ENCODE measurements around the gene SENP6. TPM values are rescaled to one million over a fixed set of nuclear protein-coding genes. Genes with fewer than 3 reads are reported as not detected.

SENP6 gene
- polyA plus RNA-seq, 1 of the 3 experiments (the other 2 are of a cell fraction): 16.2 TPM

DNA sequence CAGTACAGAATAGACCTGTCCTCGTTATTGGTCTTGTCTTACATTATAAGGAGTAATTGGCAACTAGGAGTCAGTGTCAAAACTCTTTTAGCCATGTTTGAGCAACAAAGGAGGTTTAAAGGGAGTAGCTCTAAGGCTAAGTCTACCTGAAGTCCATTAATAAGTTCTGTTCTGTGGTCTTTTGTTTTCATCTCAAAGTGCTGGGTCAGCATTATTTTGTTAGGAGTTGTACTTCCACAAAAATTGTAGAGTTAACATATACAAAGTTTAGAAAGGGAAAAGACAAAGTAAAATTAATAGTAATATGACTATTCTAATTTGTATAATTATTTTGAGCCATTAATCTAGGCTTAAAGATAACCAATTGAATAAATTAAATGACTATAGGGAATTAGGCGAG, 12.7 kb upstream of the SENP6 start:
- H4K20me1 ChIP-seq (ENCODE audit: insufficient read depth): no peaks in the 10 kb centered on the region
- no peak for TF ChIP-seq TCF12 (IDR thresholded peaks at IDR 0.05)
- TF ChIP-seq, protein P1, sequence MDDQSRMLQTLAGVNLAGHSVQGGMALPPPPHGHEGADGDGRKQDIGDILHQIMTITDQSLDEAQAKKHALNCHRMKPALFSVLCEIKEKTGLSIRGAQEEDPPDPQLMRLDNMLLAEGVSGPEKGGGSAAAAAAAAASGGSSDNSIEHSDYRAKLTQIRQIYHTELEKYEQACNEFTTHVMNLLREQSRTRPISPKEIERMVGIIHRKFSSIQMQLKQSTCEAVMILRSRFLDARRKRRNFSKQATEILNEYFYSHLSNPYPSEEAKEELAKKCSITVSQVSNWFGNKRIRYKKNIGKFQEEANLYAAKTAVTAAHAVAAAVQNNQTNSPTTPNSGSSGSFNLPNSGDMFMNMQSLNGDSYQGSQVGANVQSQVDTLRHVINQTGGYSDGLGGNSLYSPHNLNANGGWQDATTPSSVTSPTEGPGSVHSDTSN (IDR thresholded peaks at IDR 0.05): no peak
- TF ChIP-seq GATA2 (CRISPR knock-in tag; IDR thresholded peaks at IDR 0.05): no peak
- no peak for TF ChIP-seq RFX5 (IDR thresholded peaks at IDR 0.05; ENCODE audit: low read length)
- no peak for TF ChIP-seq NFIC (IDR thresholded peaks at IDR 0.05; ENCODE audit: borderline replicate concordance)
- TF ChIP-seq RAD21 (IDR thresholded peaks at IDR 0.05; ENCODE audit: low read length): no peak
- no peak for TF ChIP-seq TEAD4 (IDR thresholded peaks at IDR 0.05; ENCODE audit: borderline replicate concordance, insufficient read depth)
- no peak for TF ChIP-seq FOSL2 (IDR thresholded peaks at IDR 0.05; ENCODE audit: borderline replicate concordance, low read depth)
- TF ChIP-seq MXI1 (IDR thresholded peaks at IDR 0.05; ENCODE audit: low read depth, low read length): no peak
- ChIA-PET POLR2A (no interaction called here), CTCF (no interaction called here)
- H3K36me3 ChIP-seq (replicated peaks in 1 of 2; ENCODE audit: control insufficient read depth in 1 of 2, insufficient read depth in 2 of 2, low read length in 1 of 2): no peaks in the 10 kb centered on the region
- no peaks in the 10 kb centered on the region for H3F3A ChIP-seq (replicated peaks; ENCODE audit: insufficient read depth)
- no peak overlapping the region for H3K27ac ChIP-seq (ENCODE audit: low read depth in 2 of 2, low read length in 1 of 2)
- no peaks in the 10 kb centered on the region for H3K4me1 ChIP-seq (ENCODE audit: control insufficient read depth in 1 of 2, insufficient read depth in 2 of 2, low read depth in 1 of 2, low read length in 1 of 2)
- no peak overlapping the region for H2AFZ ChIP-seq (ENCODE audit: low read depth)
- no peak overlapping the region for H3K4me2 ChIP-seq
- H3K27me3 ChIP-seq (ENCODE audit: insufficient read depth): no peaks in the 10 kb centered on the region
- H3K4me3 ChIP-seq (ENCODE audit: low read depth in 2 of 2, low read length in 1 of 2): no peak overlapping the region
- H3K9me3 ChIP-seq: no peaks in the 10 kb centered on the region; the same call in 1 of the 2 replicates
- H3K9me2 ChIP-seq: no peaks in the 10 kb centered on the region
- DNase-seq: no peak
- H3K9ac ChIP-seq: no peak overlapping the region
- H3K79me2 ChIP-seq (ENCODE audit: insufficient read depth): no peaks in the 10 kb centered on the region
- 93% methylated on average over 2 of the region's 2 CpGs for WGBS (ENCODE audit: low lambda C conversion rate)

DNA sequence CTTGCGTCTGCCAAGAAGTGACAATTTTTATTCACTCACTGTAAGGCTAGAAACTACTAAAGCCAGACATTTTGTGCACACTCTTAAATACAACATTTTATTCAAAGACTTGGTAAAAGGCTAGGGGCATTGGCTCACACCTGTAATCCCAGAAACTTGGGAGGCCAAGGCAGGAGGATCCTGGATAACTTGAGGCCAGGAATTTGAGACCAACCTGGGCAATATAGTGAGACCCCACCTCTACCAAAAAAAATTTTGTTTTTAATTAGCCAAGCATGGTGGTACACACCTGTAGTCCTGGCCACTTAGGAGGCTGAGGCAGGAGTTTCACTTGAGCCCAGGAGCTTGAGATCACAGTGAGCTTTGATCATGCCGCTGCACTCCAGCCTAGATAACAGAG, 11.3 kb upstream of the SENP6 start:
- Histone ChIP-seq H3K9me3 (no peaks in the 10 kb centered on the region), H3K4me2 (no peak overlapping the region), H3K79me2 (ENCODE audit: insufficient read depth) (no peaks in the 10 kb centered on the region), H3K27me3 (ENCODE audit: insufficient read depth) (no peaks in the 10 kb centered on the region), H3K4me3 (ENCODE audit: low read depth in 2 of 2, low read length in 1 of 2) (no peak overlapping the region), H3K9ac (no peak overlapping the region), H4K20me1 (ENCODE audit: insufficient read depth) (no peaks in the 10 kb centered on the region), H2AFZ (ENCODE audit: low read depth) (no peak overlapping the region), H3F3A (replicated peaks; ENCODE audit: insufficient read depth) (no peaks in the 10 kb centered on the region), H3K9me2 (no peaks in the 10 kb centered on the region), H3K27ac (ENCODE audit: low read depth in 2 of 2, low read length in 1 of 2) (no peak overlapping the region), H3K36me3 (replicated peaks in 1 of 2; ENCODE audit: control insufficient read depth in 1 of 2, insufficient read depth in 2 of 2, low read length in 1 of 2) (no peaks in the 10 kb centered on the region), H3K4me1 (ENCODE audit: control insufficient read depth in 1 of 2, insufficient read depth in 2 of 2, low read depth in 1 of 2, low read length in 1 of 2) (no peaks in the 10 kb centered on the region)
- ChIA-PET POLR2A (no interaction called here), CTCF (no interaction called here)
- no peak for DNase-seq
- WGBS (ENCODE audit: low lambda C conversion rate): 95% methylated on average over 2 of the region's 2 CpGs
- TF ChIP-seq TCF12 (IDR thresholded peaks at IDR 0.05) (no peak), CHD2 (IDR thresholded peaks at IDR 0.05; ENCODE audit: low read length, partially characterized antibody) (no peak), GATA2 (CRISPR knock-in tag; IDR thresholded peaks at IDR 0.05) (no peak), RXRA (IDR thresholded peaks at IDR 0.05; ENCODE audit: borderline replicate concordance, low read depth) (no peak), NFIC (IDR thresholded peaks at IDR 0.05; ENCODE audit: borderline replicate concordance) (no peak), NRF1 (IDR thresholded peaks at IDR 0.05; ENCODE audit: low read depth, low read length) (no peak), EP300 (IDR thresholded peaks at IDR 0.05; ENCODE audit: borderline replicate concordance in 1 of 2, low read depth in 1 of 2, low read length in 1 of 2) (no peak), MXI1 (IDR thresholded peaks at IDR 0.05; ENCODE audit: low read depth, low read length) (no peak), RCOR1 (IDR thresholded peaks at IDR 0.05; ENCODE audit: low read length) (no peak), RAD21 (IDR thresholded peaks at IDR 0.05; ENCODE audit: low read length) (no peak), FOSL2 (IDR thresholded peaks at IDR 0.05; ENCODE audit: borderline replicate concordance, low read depth) (no peak), MEF2A (IDR thresholded peaks at IDR 0.05; ENCODE audit: borderline replicate concordance, low read depth) (no peak), YY1 (IDR thresholded peaks at IDR 0.05; ENCODE audit: low read depth) (no peak)
- TF ChIP-seq, protein P2, sequence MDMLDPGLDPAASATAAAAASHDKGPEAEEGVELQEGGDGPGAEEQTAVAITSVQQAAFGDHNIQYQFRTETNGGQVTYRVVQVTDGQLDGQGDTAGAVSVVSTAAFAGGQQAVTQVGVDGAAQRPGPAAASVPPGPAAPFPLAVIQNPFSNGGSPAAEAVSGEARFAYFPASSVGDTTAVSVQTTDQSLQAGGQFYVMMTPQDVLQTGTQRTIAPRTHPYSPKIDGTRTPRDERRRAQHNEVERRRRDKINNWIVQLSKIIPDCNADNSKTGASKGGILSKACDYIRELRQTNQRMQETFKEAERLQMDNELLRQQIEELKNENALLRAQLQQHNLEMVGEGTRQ (IDR thresholded peaks at IDR 0.05; ENCODE audit: borderline replicate concordance, low read depth, low read length): no peak
- TF ChIP-seq, protein P3, sequence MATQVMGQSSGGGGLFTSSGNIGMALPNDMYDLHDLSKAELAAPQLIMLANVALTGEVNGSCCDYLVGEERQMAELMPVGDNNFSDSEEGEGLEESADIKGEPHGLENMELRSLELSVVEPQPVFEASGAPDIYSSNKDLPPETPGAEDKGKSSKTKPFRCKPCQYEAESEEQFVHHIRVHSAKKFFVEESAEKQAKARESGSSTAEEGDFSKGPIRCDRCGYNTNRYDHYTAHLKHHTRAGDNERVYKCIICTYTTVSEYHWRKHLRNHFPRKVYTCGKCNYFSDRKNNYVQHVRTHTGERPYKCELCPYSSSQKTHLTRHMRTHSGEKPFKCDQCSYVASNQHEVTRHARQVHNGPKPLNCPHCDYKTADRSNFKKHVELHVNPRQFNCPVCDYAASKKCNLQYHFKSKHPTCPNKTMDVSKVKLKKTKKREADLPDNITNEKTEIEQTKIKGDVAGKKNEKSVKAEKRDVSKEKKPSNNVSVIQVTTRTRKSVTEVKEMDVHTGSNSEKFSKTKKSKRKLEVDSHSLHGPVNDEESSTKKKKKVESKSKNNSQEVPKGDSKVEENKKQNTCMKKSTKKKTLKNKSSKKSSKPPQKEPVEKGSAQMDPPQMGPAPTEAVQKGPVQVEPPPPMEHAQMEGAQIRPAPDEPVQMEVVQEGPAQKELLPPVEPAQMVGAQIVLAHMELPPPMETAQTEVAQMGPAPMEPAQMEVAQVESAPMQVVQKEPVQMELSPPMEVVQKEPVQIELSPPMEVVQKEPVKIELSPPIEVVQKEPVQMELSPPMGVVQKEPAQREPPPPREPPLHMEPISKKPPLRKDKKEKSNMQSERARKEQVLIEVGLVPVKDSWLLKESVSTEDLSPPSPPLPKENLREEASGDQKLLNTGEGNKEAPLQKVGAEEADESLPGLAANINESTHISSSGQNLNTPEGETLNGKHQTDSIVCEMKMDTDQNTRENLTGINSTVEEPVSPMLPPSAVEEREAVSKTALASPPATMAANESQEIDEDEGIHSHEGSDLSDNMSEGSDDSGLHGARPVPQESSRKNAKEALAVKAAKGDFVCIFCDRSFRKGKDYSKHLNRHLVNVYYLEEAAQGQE (IDR thresholded peaks at IDR 0.05; ENCODE audit: low read depth, low read length): no peak
- TF ChIP-seq, protein P4, sequence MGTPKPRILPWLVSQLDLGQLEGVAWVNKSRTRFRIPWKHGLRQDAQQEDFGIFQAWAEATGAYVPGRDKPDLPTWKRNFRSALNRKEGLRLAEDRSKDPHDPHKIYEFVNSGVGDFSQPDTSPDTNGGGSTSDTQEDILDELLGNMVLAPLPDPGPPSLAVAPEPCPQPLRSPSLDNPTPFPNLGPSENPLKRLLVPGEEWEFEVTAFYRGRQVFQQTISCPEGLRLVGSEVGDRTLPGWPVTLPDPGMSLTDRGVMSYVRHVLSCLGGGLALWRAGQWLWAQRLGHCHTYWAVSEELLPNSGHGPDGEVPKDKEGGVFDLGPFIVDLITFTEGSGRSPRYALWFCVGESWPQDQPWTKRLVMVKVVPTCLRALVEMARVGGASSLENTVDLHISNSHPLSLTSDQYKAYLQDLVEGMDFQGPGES (IDR thresholded peaks at IDR 0.05; ENCODE audit: low read depth, low read length): no peak
- TF ChIP-seq, protein P5, sequence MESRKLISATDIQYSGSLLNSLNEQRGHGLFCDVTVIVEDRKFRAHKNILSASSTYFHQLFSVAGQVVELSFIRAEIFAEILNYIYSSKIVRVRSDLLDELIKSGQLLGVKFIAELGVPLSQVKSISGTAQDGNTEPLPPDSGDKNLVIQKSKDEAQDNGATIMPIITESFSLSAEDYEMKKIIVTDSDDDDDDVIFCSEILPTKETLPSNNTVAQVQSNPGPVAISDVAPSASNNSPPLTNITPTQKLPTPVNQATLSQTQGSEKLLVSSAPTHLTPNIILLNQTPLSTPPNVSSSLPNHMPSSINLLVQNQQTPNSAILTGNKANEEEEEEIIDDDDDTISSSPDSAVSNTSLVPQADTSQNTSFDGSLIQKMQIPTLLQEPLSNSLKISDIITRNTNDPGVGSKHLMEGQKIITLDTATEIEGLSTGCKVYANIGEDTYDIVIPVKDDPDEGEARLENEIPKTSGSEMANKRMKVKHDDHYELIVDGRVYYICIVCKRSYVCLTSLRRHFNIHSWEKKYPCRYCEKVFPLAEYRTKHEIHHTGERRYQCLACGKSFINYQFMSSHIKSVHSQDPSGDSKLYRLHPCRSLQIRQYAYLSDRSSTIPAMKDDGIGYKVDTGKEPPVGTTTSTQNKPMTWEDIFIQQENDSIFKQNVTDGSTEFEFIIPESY (IDR thresholded peaks at IDR 0.05; ENCODE audit: borderline replicate concordance, low read depth): no peak

All from SK-N-SH (cell line).